ENCODE results near the gene AQP2. TPM values are rescaled to one million over a fixed set of nuclear protein-coding genes. Genes with fewer than 3 reads are reported as not detected.

The AQP2 gene
- total RNA-seq, 6 experiments from 2014 or later: not detected

DNA sequence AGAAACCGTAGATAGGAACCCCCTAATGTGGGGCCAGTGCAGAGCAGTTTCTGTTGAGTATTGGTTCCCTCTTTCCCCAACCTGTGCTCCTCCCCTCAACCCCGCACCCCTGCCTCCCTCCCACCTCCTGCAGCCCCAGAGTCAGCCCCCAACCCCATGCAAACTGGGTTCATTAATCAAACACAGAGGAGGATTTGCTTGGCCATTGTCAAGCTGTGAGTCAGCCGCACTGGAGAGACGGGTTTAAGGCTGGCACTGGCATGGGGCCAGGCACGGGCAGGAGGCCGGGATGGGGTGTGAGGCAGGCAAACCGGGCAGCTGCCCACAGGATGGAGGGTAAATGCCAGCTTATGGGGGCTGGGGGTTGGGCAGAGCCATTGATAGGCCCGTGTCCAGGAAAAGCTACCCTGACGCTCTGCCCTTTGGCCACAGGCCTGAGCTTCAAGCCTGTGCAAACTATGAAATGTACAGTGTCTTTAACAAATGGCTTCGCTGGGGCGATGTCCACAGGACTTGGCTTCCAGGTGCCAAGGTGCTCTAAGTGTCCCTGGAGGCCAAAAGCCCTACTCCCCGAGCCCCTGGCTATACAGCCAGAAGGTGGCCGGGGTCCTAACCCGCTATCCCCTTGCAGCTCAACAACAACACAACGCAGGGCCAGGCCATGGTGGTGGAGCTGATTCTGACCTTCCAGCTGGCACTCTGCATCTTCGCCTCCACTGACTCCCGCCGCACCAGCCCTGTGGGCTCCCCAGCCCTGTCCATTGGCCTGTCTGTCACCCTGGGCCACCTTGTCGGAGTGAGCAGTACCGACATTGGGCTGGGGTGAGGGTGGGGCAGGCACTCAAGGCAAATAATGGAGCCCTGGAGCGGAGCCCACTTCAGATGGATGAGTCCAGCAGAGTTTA lies 12.6 kb downstream of the AQP2 start:
- intact Hi-C loops (cut with DNase I): no loop called here
- 27% methylated on average over 10 of the region's 21 CpGs for WGBS (ENCODE audit: insufficient coverage, low coverage, low lambda C conversion rate, missing lambda C conversion rate)

DNA sequence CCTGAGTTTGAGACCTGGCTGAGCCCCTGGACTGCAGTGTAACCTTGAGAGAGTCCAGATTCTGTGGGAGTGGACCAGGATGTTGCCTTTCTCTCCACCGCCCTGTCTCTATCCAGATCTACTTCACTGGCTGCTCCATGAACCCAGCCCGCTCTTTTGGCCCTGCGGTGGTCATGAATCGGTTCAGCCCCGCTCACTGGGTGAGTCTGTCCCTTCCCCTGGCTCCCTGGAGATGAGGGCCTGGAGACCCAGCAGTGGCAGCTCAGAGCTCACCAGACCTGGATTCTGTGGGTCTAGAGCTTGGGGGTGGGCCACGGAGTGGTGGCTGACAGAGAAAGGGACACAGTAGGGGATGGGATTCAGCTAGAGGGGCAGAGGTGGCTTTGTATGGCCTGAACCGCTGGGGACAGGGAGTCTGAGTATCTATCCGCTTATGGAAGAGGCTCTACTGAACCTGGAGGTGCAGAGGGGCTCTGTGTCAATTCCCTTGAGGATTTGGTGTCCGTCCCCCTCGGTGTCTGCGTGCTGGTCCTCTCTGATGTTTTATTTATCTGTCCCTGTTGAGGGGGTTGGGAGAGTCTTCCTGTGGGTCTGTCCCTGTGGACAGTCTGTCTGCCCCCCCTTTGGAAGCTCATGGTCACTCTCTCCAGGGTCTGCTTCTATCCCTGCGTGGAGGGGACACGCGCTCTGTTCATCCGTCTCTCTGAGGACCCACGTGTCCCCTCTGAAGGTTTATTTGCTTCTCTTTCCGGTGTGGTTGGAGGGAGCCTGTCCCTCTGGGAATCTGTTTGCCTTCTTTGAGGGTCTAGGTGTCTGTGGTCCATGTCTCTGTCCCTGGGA lies 13.7 kb downstream of the AQP2 start:
- WGBS (ENCODE audit: insufficient coverage, low coverage, low lambda C conversion rate, missing lambda C conversion rate): 100% methylated on average over 3 of the region's 17 CpGs
- Histone ChIP-seq H3K27ac (no peak overlapping the region), H3K9me3 (no peaks in the 10 kb centered on the region), H3K4me1 (peaks cover 0 to 35% (median 3%) of the 10 kb centered on the region in 4 donors), H3K27me3 (peaks cover 0 to 9% of the 10 kb centered on the region in 2 donors), H3K4me3 (no peak overlapping the region), H3K36me3 (no peaks in the 10 kb centered on the region)
- ATAC-seq (no peak), DNase-seq (peak in 1 of 3 donors; percentile 44)
- no peak for TF ChIP-seq POLR2A (IDR thresholded peaks at IDR 0.05)
- TF ChIP-seq, protein P1, sequence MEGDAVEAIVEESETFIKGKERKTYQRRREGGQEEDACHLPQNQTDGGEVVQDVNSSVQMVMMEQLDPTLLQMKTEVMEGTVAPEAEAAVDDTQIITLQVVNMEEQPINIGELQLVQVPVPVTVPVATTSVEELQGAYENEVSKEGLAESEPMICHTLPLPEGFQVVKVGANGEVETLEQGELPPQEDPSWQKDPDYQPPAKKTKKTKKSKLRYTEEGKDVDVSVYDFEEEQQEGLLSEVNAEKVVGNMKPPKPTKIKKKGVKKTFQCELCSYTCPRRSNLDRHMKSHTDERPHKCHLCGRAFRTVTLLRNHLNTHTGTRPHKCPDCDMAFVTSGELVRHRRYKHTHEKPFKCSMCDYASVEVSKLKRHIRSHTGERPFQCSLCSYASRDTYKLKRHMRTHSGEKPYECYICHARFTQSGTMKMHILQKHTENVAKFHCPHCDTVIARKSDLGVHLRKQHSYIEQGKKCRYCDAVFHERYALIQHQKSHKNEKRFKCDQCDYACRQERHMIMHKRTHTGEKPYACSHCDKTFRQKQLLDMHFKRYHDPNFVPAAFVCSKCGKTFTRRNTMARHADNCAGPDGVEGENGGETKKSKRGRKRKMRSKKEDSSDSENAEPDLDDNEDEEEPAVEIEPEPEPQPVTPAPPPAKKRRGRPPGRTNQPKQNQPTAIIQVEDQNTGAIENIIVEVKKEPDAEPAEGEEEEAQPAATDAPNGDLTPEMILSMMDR (IDR thresholded peaks at IDR 0.05): no peak
- intact Hi-C loops (cut with DNase I): no loop called here

More for the DNA sequence above, 12.6 kb downstream of the AQP2 start:
- Histone ChIP-seq H3K27me3 (peaks cover 0 to 9% of the 10 kb centered on the region in 2 donors), H3K27ac (peak overlapping the region in 1 of 3 donors; percentile 47), H3K9me3 (no peaks in the 10 kb centered on the region), H3K4me1 (peaks cover 0 to 28% (median 3%) of the 10 kb centered on the region in 4 donors), H3K36me3 (no peaks in the 10 kb centered on the region), H3K4me3 (no peak overlapping the region)
- no peak for TF ChIP-seq POLR2A (IDR thresholded peaks at IDR 0.05)
- TF ChIP-seq, protein P1 (IDR thresholded peaks at IDR 0.05): no peak
- peak; percentile 75 to 81 (median 78) for ATAC-seq
- peak; percentile 86 to 94 (median 94) for DNase-seq

DNA sequence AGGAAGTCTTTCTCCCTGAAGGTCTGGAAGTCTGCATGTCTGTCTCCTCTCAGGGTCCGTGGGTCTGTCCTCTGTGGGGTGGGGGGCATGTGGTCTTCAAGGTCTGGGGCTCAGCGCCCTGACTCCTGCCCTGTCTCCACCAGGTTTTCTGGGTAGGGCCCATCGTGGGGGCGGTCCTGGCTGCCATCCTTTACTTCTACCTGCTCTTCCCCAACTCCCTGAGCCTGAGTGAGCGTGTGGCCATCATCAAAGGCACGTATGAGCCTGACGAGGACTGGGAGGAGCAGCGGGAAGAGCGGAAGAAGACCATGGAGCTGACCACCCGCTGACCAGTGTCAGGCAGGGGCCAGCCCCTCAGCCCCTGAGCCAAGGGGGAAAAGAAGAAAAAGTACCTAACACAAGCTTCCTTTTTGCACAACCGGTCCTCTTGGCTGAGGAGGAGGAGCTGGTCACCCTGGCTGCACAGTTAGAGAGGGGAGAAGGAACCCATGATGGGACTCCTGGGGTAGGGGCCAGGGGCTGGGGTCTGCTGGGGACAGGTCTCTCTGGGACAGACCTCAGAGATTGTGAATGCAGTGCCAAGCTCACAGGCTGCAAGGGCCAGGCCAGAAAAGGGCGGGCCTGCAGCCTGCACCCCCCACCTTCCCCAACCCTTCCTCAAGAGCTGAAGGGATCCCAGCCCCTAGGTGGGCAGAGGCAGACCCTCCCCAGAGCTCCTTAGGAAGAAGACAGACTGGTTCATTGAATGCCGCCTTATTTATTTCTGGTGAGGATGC lies 14.5 kb downstream of the AQP2 start:
- 67% methylated on average over 6 of the region's 13 CpGs for WGBS (ENCODE audit: insufficient coverage, low coverage, low lambda C conversion rate, missing lambda C conversion rate)
- intact Hi-C loops (cut with DNase I): loop anchor here (5.0 kb wide), 2 partner anchors 92 to 107 kb away; partner anchors contain the start of gene ASIC1 (in 1 of the 2)
- no peak for ATAC-seq
- Histone ChIP-seq H3K27ac (no peak overlapping the region), H3K36me3 (no peaks in the 10 kb centered on the region), H3K4me3 (no peak overlapping the region), H3K4me1 (peaks cover 0 to 35% (median 3%) of the 10 kb centered on the region in 4 donors), H3K9me3 (no peaks in the 10 kb centered on the region), H3K27me3 (peaks cover 0 to 9% of the 10 kb centered on the region in 2 donors)
- DNase-seq: no peak
- no peak for TF ChIP-seq POLR2A (IDR thresholded peaks at IDR 0.05)
- TF ChIP-seq, protein P1 (IDR thresholded peaks at IDR 0.05): no peak

- intact Hi-C loops (cut with DNase I): loop anchor here (5.0 kb wide), 2 partner anchors 91 to 106 kb away; partner anchors contain the start of gene ASIC1 (in 1 of the 2)
- peaks cover 0 to 6% of the 10 kb centered on the region in 2 donors for H3K27me3 ChIP-seq
Measured at GRCh38 chr12:49965836-49966235, 15.3 kb downstream of the AQP2 start.

More at GRCh38 chr12:49965836-49966235, 15.3 kb downstream of the AQP2 start:
- WGBS (ENCODE audit: insufficient coverage, low coverage, low lambda C conversion rate, missing lambda C conversion rate): no CpG with 5 or more reads among the region's 6 CpGs
- TF ChIP-seq, protein P1 (IDR thresholded peaks at IDR 0.05): no peak
- no peak for TF ChIP-seq POLR2A (IDR thresholded peaks at IDR 0.05)
- ATAC-seq (no peak), DNase-seq (no peak)
- H3K4me1 ChIP-seq: peaks cover 0 to 35% (median 3%) of the 10 kb centered on the region in 4 donors
- H3K27ac ChIP-seq: no peak overlapping the region
- no peaks in the 10 kb centered on the region for H3K9me3 ChIP-seq
- H3K36me3 ChIP-seq: no peaks in the 10 kb centered on the region
- H3K4me3 ChIP-seq: no peak overlapping the region
